HG03025 (cell line): ENCODE results near the gene ENOX2.

Experiments
- ATAC-seq: cut with Tn5 transposase; IDR thresholded peaks from one replicate; pipeline ENCODE4 v1.9.1; 2021; ENCODE audit warnings: mild to moderate bottlenecking, moderate library complexity; ENCODE audit not compliant: unreplicated experiment, low FRiP score

Gene ENOX2

DNA sequence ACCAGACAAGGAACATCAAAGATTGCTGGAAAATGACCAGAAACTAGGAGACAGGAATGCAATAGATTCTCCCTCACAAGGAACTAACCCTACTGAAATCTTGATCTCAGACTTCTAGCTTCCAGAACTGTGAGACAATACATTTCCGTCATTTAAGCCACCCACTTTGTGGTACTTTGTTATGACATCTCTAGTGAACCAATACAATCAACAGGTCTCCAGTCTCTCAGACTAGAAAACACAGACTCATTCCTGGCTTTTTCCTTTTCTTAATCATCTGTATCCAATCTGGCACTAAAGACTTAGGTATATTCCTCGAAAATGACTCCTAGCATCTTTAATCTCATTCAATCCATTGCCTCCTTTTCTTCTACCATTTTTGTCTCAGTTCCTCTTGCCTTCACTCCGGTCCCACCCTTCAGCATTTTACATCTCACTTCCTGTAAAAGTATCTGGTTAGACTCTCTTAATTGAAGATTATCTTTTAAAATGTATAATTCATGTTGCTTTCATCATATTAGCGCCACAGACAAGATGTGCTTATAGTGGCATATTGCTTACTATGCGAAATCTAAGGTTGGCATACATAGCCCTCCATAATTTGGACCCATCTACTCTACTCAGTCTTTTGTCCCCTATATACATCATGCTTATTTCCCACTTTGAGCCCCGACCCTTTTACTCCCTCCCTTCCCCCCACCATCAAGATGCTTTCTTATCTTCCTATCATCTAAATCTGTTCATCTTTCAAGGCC is 250.0 kb downstream of the ENOX2 start:
- ATAC-seq: no peak

- ATAC-seq: no peak
These were observed 253.3 kb downstream of the ENOX2 start for GRCh38 chrX:130649738-130650137.

- ATAC-seq: no peak
These were observed 255.5 kb downstream of the ENOX2 start for GRCh38 chrX:130647468-130647867.

- no peak for ATAC-seq
These were observed 256.9 kb downstream of the ENOX2 start for GRCh38 chrX:130645955-130646583.

DNA sequence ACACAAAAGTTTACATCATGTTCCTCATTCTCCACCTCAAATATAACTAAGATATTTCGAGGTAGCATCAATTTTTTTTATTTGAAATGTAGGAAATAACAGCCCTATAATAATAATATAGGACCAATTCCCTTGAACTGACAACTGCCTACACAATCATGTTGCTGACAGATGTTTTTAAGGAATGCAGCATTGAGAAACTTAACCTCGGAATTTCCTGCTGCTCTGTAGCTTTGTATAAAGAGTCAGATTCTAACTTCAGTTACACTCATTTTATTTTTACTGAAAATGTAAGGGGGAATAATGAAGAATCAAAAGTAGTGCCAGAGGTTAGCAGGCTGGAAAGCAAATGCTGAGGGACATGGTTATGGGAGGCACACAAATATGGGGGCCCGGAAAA is 265.4 kb downstream of the ENOX2 start:
- ATAC-seq: no peak

DNA sequence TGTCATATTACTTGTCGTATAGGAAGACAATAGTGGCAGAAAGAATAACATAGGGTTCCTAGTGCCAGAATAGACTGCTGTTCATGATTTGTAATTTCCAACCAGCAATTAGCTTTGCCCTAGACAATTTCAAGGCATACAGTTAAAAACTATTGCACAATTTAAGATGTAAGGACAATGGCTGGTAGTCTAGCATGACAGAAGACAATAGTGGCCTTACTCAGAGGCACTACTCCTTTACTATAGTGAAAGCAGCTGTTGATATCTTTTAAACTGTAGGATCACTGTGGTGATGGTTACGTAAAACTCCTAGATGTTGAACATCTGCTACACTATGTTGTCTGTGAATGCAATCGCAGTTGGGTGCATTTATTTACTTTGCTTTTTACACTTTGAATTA is 266.7 kb downstream of the ENOX2 start:
- no peak for ATAC-seq

GRCh38 chrX:130631011-130631410 is 272.0 kb downstream of the ENOX2 start:
- no peak for ATAC-seq

GRCh38 chrX:130628516-130628915 is 274.5 kb downstream of the ENOX2 start:
- ATAC-seq: no peak

- no peak for ATAC-seq
These were observed 276.5 kb downstream of the ENOX2 start for GRCh38 chrX:130626521-130626920.

- no peak for ATAC-seq
These were observed 277.6 kb downstream of the ENOX2 start for GRCh38 chrX:130625386-130625785.

DNA sequence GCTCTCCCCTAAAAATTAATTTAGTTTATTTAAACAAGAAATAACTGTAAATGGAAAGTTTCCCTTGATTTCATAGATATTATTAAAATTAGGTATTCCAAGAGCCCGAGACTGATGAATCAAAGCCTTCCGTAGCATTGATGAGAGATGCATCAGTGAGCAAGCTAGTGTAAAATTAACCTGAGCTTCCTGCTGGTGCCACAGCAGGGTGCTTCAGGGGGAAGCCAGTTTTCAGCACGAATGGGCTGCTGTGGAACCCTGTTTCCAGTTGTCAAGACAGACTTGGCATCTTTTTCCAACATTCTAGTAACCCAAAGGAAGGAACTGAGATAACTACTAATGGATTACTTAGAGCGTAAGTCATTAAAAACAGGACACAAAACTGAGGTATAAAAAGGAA is 279.5 kb downstream of the ENOX2 start:
- no peak for ATAC-seq

DNA sequence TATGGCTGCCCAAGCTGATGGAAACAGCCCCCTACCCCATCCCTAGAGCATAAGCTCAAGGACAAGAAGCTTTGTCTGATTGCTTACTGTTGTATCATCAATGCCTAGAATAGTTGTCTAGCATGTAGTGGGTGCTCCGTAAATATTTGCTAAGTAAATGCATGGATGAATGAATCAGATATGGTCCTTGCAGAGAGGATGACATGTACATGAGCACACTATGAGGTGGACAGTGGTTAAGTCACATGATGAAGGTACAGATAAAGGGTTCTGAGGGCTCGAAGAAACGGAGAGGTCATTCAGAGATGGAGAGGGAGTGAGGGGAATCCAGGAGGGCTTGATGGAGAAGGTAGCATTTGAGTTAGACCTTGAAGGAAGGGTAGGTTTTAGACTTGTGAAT is 287.1 kb downstream of the ENOX2 start:
- ATAC-seq: no peak

GRCh38 chrX:130607431-130607830 is 295.6 kb downstream of the ENOX2 start:
- ATAC-seq: no peak

DNA sequence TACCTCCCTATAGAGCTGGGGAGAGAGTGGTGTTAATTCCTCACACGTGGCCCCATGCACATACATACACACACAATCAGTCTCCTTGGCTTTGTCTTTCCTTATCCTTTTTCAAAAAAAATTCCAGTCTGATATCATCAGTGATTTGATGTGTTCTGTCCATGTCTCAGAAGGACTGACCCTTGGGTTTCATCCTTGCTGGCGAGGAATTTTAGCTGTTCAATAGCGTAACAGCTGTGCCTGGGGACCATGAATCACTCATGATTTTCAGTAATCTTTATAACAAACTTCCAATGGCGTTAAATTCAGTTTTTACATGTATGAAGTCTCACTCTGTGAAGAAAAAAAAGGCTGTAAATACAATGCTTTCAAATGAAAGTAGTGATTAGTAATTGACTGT is 296.6 kb downstream of the ENOX2 start:
- no peak for ATAC-seq

GRCh38 chrX:130604882-130605281 is 298.1 kb downstream of the ENOX2 start:
- no peak for ATAC-seq

DNA sequence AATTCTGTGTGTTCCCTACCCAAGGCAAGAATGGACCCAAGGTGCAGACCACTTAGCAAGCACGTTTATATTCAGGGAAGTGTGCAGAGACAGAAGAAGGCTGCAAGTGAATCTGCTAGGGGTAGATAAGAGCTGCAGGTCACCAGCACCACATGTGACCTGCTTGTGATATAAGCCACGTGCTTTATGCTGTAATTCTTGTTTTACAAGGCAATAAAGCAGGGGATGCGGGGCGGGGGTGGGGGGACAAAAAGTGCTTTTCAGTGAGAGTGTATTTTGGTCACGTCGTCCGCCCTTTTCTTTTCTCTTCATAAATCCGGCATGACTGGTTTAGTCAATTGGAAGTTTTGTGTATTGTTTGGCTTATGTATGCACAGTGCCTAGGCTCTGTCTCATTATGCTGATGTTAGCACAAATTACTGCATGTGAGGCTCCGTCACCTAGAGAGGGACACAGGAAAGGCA is 308.5 kb downstream of the ENOX2 start:
- ATAC-seq: no peak

DNA sequence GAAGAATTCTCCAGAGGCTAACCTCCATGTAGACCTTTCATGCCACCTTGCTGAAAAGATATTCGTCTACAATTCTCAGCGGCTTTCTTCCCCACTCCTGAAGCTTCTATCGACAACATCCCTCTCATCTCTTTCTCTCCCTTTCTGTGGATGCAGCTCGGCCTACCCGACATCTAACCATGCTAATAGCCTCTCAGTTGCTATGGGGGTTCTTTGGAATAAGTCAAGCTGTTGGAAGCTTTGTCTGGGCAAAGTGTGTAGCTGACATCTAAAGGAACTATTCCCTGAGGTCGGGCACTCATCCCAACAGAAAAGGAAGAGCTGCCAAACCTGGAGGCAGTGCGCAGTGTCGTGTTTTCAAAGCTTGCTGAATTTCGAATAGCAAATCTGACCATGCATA is 309.1 kb downstream of the ENOX2 start:
- ATAC-seq: no peak

DNA sequence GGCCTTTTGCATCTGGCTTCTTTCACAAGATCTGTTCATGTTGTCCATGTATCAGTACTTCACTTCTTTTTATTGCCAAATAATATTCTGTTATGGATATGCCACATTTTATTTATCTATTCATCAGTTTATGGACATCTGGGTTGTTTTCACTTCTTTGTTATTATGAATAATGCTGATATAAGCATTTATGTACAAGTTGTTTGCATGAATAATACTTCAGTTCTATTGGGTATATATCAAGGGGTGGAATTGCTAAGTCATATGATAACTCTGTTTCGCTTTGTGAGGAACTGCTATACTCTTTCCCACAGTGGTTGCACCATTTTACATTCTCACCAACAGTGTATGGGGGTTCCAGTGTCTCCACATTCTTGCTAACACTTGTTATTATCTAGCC is 310.8 kb downstream of the ENOX2 start:
- no peak for ATAC-seq

- no peak for ATAC-seq
These were observed 324.1 kb downstream of the ENOX2 start for GRCh38 chrX:130578906-130579305.

GRCh38 chrX:130577431-130577830 is 325.6 kb downstream of the ENOX2 start:
- no peak for ATAC-seq

GRCh38 chrX:130575831-130576389 is 327.1 kb downstream of the ENOX2 start:
- ATAC-seq: no peak
